ENCODE measurements around the gene TOX2.

The TOX2 gene

GRCh38 chr20:43955750-43956191, 41.1 kb downstream of the TOX2 start:
- no peak for FAIRE-seq
- no peak for DNase-seq (ENCODE audit: low spot score)

GRCh38 chr20:43957392-43957791, 42.7 kb downstream of the TOX2 start:
- DNase-seq (ENCODE audit: low spot score), result no peak
- no peak for FAIRE-seq

GRCh38 chr20:43958626-43959025, 44.0 kb downstream of the TOX2 start:
- DNase-seq (ENCODE audit: low spot score) (no peak), FAIRE-seq (no peak)

- DNase-seq (ENCODE audit: low spot score) (no peak), FAIRE-seq (no peak)
Observed at GRCh38 chr20:43959079-43959919, 44.6 kb downstream of the TOX2 start.

GRCh38 chr20:43959920-43960227, 45.2 kb downstream of the TOX2 start:
- DNase-seq (ENCODE audit: low spot score) (no peak), FAIRE-seq (no peak)

- DNase-seq (ENCODE audit: low spot score) (no peak), FAIRE-seq (no peak)
Observed at GRCh38 chr20:43960231-43960630, 45.6 kb downstream of the TOX2 start.

GRCh38 chr20:43961116-43961515, 46.5 kb downstream of the TOX2 start:
- FAIRE-seq, result no peak
- DNase-seq (ENCODE audit: low spot score), result no peak

- FAIRE-seq (no peak), DNase-seq (ENCODE audit: low spot score) (no peak)
Observed at GRCh38 chr20:43961541-43962471, 47.2 kb downstream of the TOX2 start.

- no peak for FAIRE-seq
- no peak for DNase-seq (ENCODE audit: low spot score)
Observed at GRCh38 chr20:43962530-43962929, 47.9 kb downstream of the TOX2 start.

- DNase-seq (ENCODE audit: low spot score), result no peak
- FAIRE-seq, result no peak
Observed at GRCh38 chr20:43963233-43963632, 48.6 kb downstream of the TOX2 start.

- DNase-seq (ENCODE audit: low spot score) (no peak), FAIRE-seq (no peak)
Observed at GRCh38 chr20:43963872-43964791, 49.5 kb downstream of the TOX2 start.

GRCh38 chr20:43968341-43969000, 53.8 kb downstream of the TOX2 start:
- DNase-seq (ENCODE audit: low spot score) (no peak), FAIRE-seq (no peak)

- FAIRE-seq (no peak), DNase-seq (ENCODE audit: low spot score) (no peak)
Observed at GRCh38 chr20:43969028-43969447, 54.4 kb downstream of the TOX2 start.

GRCh38 chr20:43969501-43970182, 55.0 kb downstream of the TOX2 start:
- DNase-seq (ENCODE audit: low spot score), result no peak
- no peak for FAIRE-seq

- FAIRE-seq (no peak), DNase-seq (ENCODE audit: low spot score) (no peak)
Observed at GRCh38 chr20:43971267-43971666, 56.6 kb downstream of the TOX2 start.

GRCh38 chr20:43972051-43972450, 57.4 kb downstream of the TOX2 start:
- FAIRE-seq (no peak), DNase-seq (ENCODE audit: low spot score) (no peak)

- no peak for DNase-seq (ENCODE audit: low spot score)
- no peak for FAIRE-seq
Observed at GRCh38 chr20:43972692-43973091, 58.0 kb downstream of the TOX2 start.

GRCh38 chr20:43973231-43973630, 58.6 kb downstream of the TOX2 start:
- FAIRE-seq (no peak), DNase-seq (ENCODE audit: low spot score) (no peak)

GRCh38 chr20:43973671-43974450, 59.2 kb downstream of the TOX2 start:
- FAIRE-seq, result no peak
- DNase-seq (ENCODE audit: low spot score), result no peak
